Fibroblast of gingiva (primary cell): ENCODE data around the gene ZNF609.

Experiments
- DNase-seq: peaks from one replicate; pipeline ENCODE4 v3.0.0-alpha.2; 2011; ENCODE audit warnings: low read depth

ZNF609 gene

GRCh38 chr15:64732156-64732860, 271.9 kb downstream of the ZNF609 start:
- DNase-seq = no peak
